ENCODE data around the gene KCNG1. TPM values are rescaled to one million over a fixed set of nuclear protein-coding genes. Genes with fewer than 3 reads are reported as not detected.

The KCNG1 gene
- total RNA-seq, 1 donor from 2014 or later: 23.2 TPM

- DNase-seq (ENCODE audit: extremely low read depth, low read depth, low spot score): no peak
Observed at GRCh38 chr20:51014797-51015722, 7.8 kb downstream of the KCNG1 start.

- no peak for DNase-seq (ENCODE audit: extremely low read depth, low read depth, low spot score)
Observed at GRCh38 chr20:51013577-51014330, 9.2 kb downstream of the KCNG1 start.

DNA sequence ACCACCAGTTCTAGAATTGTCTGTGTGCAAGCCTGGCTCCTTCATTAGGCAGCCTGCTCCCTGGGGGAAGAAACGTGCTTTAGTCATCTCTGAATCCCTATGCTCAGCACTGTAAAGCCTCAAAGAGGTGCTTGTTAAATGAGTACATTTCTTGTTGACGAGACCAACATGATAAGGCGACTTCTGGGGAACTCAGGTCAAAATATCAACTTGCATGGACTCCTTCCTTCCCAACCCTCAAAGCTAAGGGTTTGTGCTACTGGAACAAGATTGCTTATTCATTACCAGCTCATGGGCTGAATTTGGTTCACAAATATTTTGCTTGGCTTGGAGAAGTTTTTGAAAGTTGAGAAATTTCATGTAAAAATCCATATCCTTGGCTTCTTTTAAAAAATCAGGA lies 10.6 kb downstream of the KCNG1 start:
- DNase-seq (ENCODE audit: extremely low read depth, low read depth, low spot score): no peak

- no peak for DNase-seq (ENCODE audit: extremely low read depth, low read depth, low spot score)
Observed at GRCh38 chr20:51011479-51011878, 11.4 kb downstream of the KCNG1 start.

DNA sequence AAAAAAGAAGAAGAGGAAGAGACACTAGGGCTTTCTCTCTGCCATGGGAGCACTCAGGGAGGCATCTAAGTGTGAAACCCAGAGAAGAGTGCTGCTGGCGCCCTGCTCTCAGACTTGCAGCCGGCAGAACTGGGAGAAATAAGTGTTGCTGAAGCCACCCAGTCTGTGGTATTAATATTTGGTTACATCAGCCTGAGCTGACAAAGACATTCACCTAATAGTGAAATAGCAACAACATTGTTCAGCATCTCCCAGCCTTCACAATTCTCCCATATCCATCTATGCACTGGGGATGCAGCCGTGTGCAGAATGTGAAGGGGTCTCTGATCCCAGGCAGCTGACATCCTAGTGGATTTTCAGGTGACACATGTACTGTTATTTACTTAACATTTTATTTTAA lies 12.0 kb downstream of the KCNG1 start:
- no peak for DNase-seq (ENCODE audit: extremely low read depth, low read depth, low spot score)

GRCh38 chr20:51010043-51010365 lies 12.9 kb downstream of the KCNG1 start:
- no peak for DNase-seq (ENCODE audit: extremely low read depth, low read depth, low spot score)

DNA sequence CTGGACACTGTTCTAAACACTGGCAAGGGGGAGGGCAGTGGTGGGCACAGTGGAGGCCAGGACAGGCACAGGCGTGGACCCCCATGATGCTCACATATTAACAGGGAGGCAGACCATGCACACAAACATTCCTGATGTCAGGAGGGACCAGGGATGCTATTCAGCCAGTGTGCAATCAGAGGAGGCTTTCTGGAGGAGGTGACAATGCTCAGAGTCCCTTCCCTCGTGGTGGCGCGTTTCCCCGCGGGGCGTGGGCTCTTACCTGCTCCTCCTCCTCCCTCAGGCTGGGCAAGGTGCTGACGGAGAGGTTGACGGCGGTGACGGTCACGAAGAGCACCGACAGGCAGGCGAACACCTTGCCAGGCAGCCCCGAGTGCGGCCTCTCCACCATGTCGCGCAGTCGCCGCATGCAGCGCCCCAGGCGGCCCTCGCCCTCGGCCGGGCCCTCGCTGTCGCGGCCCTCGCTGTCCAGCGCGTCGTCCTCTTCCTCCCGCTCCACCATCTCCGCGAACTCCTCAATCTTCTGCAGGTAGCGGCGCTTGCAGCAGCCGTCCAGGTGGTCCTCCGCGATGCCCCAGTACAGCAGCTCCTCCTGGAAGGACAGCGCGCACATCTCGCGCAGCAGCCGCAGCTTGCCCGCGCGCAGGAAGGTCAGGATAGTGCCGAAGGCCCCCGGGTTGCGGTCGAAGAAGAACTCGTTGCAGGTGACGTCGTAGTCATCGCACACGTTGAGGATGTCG lies 13.4 kb downstream of the KCNG1 start:
- no peak for DNase-seq (ENCODE audit: extremely low read depth, low read depth, low spot score)

DNA sequence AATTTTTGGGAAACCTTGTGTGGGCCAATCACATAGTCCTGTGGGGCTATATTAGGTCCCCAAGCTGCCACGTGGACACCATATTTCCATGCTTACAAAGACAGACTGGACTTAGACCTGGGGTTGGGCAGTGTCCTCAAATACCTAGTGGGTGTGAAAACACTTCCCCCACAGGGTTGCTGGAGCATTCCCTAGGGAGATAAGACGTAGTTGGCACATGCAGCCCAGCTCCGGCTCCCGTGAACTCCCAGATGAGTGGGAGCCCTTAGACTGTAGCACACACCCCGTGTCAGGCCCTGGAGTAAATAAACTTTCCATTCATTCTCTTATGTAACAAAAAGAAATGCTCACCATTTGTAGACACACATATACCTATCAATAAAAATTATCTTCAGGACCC lies 14.2 kb downstream of the KCNG1 start:
- no peak for DNase-seq (ENCODE audit: extremely low read depth, low read depth, low spot score)

DNA sequence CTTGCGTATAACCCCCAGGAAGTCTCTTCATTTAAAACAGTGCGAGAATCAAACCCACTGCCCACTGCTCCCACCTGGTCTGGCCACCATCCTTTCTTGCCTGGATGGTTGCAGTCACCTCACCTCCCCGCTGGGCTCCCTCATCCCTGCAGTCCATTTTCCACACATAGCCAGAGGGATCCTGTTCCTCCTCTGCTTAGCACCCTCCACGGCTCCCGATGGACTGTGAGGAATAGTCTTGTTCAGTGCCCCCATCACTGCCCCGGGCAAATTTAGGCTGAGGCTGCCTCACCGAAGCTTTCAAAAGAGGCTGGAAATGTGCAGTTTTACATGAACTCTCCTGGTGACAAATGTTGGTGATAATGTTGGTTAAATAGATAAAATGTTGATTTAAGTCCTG lies 17.7 kb downstream of the KCNG1 start:
- no peak for DNase-seq (ENCODE audit: extremely low read depth, low read depth, low spot score)

- no peak for DNase-seq (ENCODE audit: extremely low read depth, low read depth, low spot score)
Observed at GRCh38 chr20:51004781-51005180, 18.1 kb downstream of the KCNG1 start.

DNA sequence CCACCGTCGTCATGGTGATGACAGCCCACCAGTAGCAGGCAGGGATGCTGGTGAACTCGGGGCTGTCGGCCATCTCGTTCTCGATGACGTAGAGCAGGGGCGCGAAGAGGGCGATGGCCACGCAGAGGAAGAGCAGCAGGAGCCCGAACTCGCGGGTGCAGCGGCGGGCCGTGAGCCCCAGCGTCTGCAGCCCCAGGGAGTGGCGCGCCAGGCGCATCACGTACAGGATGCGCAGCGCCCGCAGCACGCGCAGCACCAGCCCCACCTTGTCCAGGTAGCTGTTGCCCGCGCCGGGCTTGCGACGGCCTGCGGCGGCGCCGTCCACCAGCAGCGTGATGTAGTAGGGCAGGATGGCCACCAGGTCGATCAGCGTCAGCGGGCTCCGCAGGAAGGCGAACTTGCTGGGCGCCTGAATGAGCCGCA lies 18.6 kb downstream of the KCNG1 start:
- DNase-seq (ENCODE audit: extremely low read depth, low read depth, low spot score): no peak

GRCh38 chr20:51003753-51004152 lies 19.2 kb downstream of the KCNG1 start:
- DNase-seq (ENCODE audit: extremely low read depth, low read depth, low spot score): no peak

- DNase-seq (ENCODE audit: extremely low read depth, low read depth, low spot score): no peak
Observed at GRCh38 chr20:51002633-51003032, 20.3 kb downstream of the KCNG1 start.

GRCh38 chr20:51001430-51002265 lies 21.3 kb downstream of the KCNG1 start:
- DNase-seq (ENCODE audit: extremely low read depth, low read depth, low spot score): no peak

GRCh38 chr20:50999355-50999754 lies 23.6 kb downstream of the KCNG1 start:
- no peak for DNase-seq (ENCODE audit: extremely low read depth, low read depth, low spot score)

DNA sequence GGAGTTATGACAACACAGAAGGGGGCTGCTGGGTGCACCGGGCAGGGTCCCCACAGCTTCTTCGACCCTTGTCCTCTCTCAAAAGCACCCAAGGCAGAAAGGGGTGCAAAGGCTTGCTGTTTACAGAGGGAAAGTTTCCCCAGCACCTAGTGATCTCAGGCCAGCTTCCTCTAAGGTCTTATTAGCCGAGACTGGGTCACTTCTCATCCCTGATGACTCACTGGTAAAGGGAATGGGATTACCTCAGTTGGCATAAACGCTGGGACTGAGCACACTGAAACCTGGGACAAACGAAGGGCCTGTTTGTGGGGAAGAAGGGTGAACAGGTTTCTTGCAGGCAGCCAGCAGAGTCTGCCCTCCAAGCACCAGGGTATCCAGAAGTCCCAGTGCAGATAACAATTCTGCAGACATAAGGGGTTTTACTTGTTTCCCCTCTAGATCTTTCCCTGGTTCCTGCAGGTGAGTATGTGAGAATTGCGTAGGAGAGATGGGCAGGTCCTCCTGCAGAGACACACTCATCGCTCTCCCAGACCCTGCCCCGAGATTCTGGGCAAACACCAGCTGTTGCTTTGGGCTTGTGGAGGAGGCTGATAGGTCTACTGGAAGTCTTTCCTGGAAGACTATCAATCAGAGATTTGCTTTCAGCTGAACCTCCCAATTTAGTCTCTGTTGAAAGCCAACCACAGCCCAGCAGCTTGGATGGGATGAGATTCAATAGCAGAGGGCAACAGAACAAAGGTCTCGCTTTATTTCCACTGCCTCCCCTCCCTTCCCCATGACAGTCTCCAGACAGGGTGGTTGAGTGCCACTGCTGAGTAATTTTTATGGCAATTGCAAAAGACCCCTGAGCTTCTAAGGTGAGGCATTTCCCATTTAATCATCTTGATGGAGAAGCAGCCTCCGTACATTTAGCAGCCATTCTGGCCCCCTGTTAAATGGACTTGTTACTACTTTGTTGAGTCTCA lies 25.7 kb downstream of the KCNG1 start:
- DNase-seq (ENCODE audit: extremely low read depth, low read depth, low spot score): no peak

GRCh38 chr20:50995506-50995905 lies 27.4 kb downstream of the KCNG1 start:
- DNase-seq (ENCODE audit: extremely low read depth, low read depth, low spot score): no peak

GRCh38 chr20:50993876-50994275 lies 29.0 kb downstream of the KCNG1 start:
- DNase-seq (ENCODE audit: extremely low read depth, low read depth, low spot score): no peak

DNA sequence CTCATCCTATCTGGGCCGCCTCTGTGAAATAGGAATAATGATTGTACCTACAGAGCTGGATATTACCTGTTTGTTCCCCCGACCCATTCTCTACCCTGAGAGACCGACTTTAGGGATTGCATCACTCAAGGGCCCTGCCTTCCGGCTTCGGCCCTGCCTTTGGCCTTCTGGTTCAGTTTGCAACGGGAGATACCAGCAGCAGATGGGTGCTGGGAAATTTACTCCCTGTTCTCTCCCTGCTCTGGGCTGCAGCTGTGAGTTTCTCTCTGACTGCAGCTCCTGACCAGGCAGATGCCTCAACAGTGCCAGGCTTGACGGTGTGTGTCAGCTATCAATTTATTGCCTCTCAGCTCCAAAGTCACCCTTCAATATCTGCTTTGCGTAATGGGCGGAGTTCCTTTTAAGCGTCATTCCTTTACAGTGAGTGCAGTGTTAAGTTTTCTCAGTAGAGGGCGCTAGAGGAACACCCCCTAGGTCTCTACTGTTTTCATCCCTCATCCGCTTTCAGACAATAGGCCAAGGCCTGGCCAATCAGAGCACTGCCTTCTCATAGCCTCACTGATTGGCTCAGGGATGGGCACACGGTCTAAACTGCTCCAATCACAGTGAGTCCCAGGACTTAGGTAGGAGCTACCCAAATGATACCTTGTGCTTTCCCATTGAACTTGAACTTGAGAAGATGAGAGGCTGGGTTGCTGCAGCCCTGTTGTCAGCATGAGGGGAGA lies 30.0 kb downstream of the KCNG1 start:
- DNase-seq (ENCODE audit: extremely low read depth, low read depth, low spot score): no peak
